Measurements from ENCODE around the gene ABAT. TPM values are rescaled to one million over a fixed set of nuclear protein-coding genes. Genes with fewer than 3 reads are reported as not detected.

Gene ABAT
- total RNA-seq, 4 donors from 2014 or later, result 2.0 to 8.5 (median 5.9) TPM

DNA sequence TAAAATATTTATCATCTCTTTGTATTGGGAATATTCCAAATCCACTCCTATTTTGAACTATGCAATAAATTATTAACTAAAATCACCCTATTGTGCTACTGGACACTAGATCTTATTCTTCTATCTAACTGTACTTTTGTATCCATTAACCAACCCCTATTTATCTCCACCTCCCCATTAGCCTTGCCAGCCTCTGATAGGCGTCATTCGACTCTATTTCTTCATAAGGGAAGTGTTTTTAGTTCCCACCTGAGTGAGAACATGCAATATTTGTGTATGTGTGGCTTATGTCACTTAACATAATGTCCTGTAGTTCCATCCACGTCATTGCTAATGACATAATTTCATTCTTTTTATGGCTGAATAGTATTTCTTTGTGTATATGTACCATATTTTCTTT, 99.1 kb downstream of the ABAT start:
- Histone ChIP-seq H3K27me3 (no peaks in the 10 kb centered on the region), H3K27ac (no peak overlapping the region), H3K4me3 (no peak overlapping the region), H3K4me1 (peaks cover 4% of the 10 kb centered on the region), H3K36me3 (peaks cover 37% of the 10 kb centered on the region), H3K9me3 (no peaks in the 10 kb centered on the region)
- TF ChIP-seq, protein P1, sequence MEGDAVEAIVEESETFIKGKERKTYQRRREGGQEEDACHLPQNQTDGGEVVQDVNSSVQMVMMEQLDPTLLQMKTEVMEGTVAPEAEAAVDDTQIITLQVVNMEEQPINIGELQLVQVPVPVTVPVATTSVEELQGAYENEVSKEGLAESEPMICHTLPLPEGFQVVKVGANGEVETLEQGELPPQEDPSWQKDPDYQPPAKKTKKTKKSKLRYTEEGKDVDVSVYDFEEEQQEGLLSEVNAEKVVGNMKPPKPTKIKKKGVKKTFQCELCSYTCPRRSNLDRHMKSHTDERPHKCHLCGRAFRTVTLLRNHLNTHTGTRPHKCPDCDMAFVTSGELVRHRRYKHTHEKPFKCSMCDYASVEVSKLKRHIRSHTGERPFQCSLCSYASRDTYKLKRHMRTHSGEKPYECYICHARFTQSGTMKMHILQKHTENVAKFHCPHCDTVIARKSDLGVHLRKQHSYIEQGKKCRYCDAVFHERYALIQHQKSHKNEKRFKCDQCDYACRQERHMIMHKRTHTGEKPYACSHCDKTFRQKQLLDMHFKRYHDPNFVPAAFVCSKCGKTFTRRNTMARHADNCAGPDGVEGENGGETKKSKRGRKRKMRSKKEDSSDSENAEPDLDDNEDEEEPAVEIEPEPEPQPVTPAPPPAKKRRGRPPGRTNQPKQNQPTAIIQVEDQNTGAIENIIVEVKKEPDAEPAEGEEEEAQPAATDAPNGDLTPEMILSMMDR (IDR thresholded peaks at IDR 0.05), result no peak
- no peak for DNase-seq (ENCODE audit: low spot score in 2 of 2)
- 95% methylated on average over 3 of the region's 3 CpGs for WGBS

DNA sequence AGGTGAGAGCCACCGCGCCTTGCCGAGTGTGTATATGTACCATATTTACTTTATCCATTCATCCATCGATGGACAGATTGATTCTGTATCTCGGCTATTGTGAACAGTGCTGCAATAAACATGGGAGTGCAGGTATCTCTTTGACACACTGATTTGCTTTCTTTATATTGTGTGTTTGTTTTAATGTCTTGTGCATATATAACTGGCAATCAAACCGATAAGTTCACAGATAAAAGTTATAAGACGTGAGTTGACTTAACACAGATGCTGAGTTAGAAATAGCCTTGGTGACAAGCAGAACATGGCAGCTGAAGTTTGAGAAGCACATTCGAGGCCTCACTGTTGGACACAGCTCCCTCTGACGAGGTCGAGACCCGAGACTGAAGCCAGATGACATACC, 99.8 kb downstream of the ABAT start:
- Histone ChIP-seq H3K4me3 (no peak overlapping the region), H3K27ac (no peak overlapping the region), H3K27me3 (no peaks in the 10 kb centered on the region), H3K36me3 (peaks cover 32% of the 10 kb centered on the region), H3K4me1 (peaks cover 4% of the 10 kb centered on the region), H3K9me3 (no peaks in the 10 kb centered on the region)
- no peak for TF ChIP-seq EP300 (IDR thresholded peaks at IDR 0.05)
- TF ChIP-seq, protein P1 (IDR thresholded peaks at IDR 0.05), result no peak
- TF ChIP-seq POLR2A (IDR thresholded peaks at IDR 0.05), result no peak
- no peak for TF ChIP-seq POLR2AphosphoS5 (IDR thresholded peaks at IDR 0.05)
- no peak for DNase-seq (ENCODE audit: low spot score in 2 of 2)
- 87% methylated on average over 11 of the region's 11 CpGs for WGBS

DNA sequence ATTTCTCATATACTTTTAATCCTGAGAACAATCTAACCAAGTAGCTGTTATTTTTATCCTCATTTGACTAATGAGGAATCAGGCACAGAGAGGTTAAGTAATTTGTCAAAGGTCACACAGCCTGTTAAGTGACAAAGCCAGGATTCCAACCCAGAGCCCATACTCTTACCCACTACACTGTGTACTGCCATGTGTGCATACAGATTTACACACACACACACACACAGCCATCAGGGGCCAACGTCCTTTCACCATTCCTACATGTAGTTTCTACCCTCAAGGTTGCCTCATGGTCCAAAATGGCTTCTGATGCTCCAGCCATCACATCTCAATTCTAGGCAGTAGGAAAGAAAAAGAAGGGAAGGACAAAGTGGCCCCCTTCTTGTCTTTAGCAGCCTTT, 100.9 kb downstream of the ABAT start:
- WGBS, result 96% methylated on average over 1 of the region's 1 CpG
- no peak for DNase-seq (ENCODE audit: low spot score in 2 of 2)
- peaks cover 40% of the 10 kb centered on the region for H3K36me3 ChIP-seq
- peaks cover 4% of the 10 kb centered on the region for H3K4me1 ChIP-seq
- H3K27ac ChIP-seq, result no peak overlapping the region
- no peak overlapping the region for H3K4me3 ChIP-seq
- TF ChIP-seq EP300 (IDR thresholded peaks at IDR 0.05) (no peak), POLR2AphosphoS5 (IDR thresholded peaks at IDR 0.05) (no peak), POLR2A (IDR thresholded peaks at IDR 0.05) (no peak)
- TF ChIP-seq, protein P1 (IDR thresholded peaks at IDR 0.05), result no peak
- H3K27me3 ChIP-seq, result no peaks in the 10 kb centered on the region
- no peaks in the 10 kb centered on the region for H3K9me3 ChIP-seq

DNA sequence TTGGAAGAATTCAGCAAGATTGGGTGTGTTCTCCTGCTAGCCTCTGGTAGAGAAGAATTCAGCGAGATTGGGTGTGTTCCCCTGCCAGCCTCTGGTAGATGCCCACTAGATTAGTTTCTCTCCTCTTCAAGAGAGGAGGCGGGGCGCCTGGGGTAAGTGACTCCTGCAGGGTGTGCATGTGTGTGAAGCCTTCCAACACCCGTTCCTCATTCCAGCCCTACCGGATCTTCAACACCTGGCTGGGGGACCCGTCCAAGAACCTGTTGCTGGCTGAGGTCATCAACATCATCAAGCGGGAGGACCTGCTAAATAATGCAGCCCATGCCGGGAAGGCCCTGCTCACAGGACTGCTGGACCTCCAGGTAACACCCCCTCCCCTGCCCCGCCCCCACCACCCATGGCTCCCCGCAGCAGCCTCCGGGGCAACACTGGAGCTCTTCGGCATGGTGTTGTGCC, 101.7 kb downstream of the ABAT start:
- Histone ChIP-seq H3K36me3 (peaks cover 40% of the 10 kb centered on the region), H3K27me3 (no peaks in the 10 kb centered on the region), H3K9me3 (no peaks in the 10 kb centered on the region), H3K4me3 (no peak overlapping the region), H3K27ac (no peak overlapping the region), H3K4me1 (peaks cover 4% of the 10 kb centered on the region)
- 31% methylated on average over 10 of the region's 12 CpGs for WGBS
- TF ChIP-seq, protein P1 (IDR thresholded peaks at IDR 0.05), result no peak
- TF ChIP-seq EP300 (IDR thresholded peaks at IDR 0.05) (no peak), POLR2A (IDR thresholded peaks at IDR 0.05) (no peak), POLR2AphosphoS5 (IDR thresholded peaks at IDR 0.05) (no peak)
- DNase-seq (ENCODE audit: low spot score in 2 of 2), result no peak

DNA sequence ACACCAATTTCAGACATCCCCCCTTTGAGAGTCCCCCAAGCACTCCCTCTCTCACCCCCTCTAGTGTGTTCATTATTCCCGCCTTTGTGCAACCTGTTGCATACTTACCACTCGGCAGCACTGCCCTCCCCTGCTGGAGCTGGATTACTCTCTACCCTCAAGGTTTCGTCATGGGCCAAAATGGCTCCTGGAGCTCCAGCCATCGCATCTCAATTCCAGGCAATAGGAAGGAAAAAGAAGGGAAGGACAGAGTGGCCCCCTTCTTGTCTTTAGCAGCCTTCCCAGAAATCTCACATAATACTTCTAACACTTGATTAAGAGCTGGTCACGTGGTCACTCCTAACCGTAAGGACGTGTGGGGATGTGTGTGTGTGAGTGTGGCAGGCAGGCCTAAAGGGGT, 102.8 kb downstream of the ABAT start:
- no peak overlapping the region for H3K4me3 ChIP-seq
- no peaks in the 10 kb centered on the region for H3K9me3 ChIP-seq
- H3K27ac ChIP-seq, result no peak overlapping the region
- H3K36me3 ChIP-seq, result peaks cover 35% of the 10 kb centered on the region
- no peaks in the 10 kb centered on the region for H3K27me3 ChIP-seq
- TF ChIP-seq POLR2AphosphoS5 (IDR thresholded peaks at IDR 0.05) (no peak), EP300 (IDR thresholded peaks at IDR 0.05) (no peak), POLR2A (IDR thresholded peaks at IDR 0.05) (no peak)
- TF ChIP-seq, protein P1 (IDR thresholded peaks at IDR 0.05), result no peak
- DNase-seq (ENCODE audit: low spot score in 2 of 2), result no peak
- peaks cover 4% of the 10 kb centered on the region for H3K4me1 ChIP-seq
- 92% methylated on average over 7 of the region's 7 CpGs for WGBS
